Activated CD8-positive, alpha-beta memory T cell treated with anti-CD3 and anti-CD28 coated beads, Interleukin-2, amount 50 U/mL, for 24 hours (primary cell): ENCODE measurements around the gene MAPK12.

Experiments used
- DNase-seq: peaks from one replicate; pipeline ENCODE4 v3.0.0-alpha.2; 2020; ENCODE audit errors: extremely low read depth

Gene MAPK12

GRCh38 chr22:50268655-50269113 is 7.2 kb upstream of the MAPK12 start:
- DNase-seq = no peak

DNA sequence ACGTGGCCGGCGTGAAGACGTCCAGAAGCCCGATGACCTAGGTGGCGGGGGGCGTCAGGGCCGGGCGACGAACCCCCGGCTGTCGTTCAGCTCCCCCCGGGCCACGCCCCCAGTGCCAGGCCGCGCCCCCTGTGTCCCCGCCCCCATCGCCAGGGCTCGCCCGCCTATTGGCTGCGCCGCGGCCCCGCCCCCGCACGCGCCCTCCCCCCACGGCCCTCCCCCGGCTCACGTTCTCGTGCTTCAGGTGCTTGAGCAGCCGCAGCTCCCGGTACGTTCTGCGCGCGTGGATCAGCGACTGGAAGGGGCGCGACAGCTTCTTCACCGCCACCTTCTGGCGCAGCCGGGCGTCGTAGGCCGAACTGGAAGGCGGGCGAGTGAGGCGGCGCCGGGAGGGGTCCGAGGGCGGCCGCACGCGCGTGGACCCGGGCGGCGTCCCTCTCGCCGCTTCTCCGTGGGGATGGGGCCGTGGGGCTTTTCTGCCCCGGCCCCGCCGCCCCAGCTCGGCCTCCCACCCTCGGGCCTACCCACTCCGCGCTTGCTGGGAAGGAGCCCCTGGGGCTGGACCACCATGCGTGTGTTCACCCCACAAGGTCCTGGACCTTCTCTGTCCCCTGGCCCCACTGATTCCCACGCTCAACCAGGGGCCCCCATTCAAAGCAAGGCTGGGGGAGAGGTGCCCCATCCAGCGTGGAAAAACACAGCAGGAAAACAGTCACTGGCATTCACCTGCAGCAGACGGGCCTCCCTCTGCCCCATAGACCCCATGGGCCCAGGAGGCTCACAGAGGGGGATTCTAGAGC is 6.3 kb upstream of the MAPK12 start:
- no peak for DNase-seq

DNA sequence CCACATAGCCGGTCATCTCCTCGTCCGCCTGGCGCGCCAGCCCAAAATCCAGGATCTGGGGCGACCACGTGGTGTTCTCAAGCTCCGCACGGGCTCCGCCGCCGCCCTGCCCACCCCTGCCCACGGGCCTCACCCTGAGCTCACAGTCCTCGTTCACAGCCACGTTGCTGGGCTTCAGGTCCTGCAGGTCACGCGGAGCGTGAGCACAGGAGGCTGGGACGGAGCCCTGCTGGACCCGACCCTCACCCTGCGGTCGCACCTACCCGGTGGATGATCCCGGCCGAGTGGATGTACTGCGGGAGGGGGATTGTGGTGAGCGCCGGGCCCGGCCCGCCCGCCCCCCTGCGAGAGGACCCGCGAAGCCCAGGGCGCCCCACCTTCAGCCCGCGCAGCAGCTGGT is 5.5 kb upstream of the MAPK12 start:
- DNase-seq = no peak

DNA sequence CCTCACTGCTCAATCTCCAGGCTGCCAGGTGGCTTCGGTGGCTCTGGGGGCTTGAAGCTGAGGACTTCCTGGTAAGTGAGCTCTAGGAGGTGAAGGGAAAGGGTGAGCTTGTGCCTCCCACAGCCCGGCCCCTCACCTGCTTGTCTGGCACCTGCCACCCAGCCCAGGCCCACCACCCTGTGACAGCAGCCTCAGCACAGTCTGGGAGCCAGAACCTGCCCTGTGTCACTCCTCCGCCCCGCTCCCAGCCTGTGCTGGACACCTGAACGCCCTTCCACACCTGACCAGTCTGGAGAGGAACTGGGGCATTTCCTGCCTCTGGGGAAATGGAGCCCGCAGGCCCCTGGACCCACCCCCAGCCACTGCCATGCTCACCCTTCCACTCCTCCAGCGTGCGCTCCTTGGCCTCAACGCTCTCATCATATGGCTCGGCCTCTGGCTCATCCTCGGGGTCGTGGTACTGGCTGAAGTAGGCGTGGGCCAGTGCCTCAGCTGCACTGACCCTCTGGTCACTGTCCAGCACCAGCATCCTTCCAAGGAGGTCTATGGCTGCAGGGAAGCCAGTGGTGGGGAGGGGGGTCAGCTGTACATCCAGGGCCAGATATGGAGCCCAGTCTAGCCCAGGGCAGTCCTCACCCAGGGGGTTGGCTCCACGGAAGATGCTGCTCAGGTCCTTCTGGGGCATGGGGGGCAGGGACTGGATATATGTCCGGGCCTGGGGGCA is 3.6 kb upstream of the MAPK12 start:
- no peak for DNase-seq

DNA sequence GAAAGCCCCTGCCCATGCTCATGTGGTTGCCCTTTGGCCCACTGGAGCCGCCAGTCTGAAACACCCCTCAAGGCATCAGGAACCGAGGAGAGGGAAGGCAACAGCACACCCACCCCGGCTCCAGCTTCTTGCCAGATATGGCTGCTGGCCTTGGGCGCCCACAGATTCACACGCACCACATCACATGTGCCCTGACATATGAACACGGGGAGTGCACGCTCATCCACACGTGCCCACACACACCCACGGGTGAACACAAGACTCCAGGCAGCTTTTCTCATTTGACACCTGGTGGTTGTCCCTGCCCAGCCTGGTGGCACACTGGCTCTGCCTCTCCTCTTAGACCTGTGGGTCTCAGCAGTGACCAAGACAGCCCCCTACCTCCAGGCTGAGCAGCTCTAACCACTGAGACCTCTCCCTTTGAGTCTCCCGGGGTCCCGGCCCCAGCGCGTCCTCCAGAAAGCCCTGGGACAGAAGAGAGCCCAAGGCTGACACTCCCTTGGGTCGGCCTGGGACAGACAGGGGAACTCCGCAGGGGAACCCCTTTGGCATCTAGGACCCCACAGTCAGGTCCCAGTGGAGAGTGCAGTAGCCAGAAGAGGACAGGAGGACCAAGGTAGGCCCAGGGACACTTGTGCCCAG is 2.7 kb upstream of the MAPK12 start:
- DNase-seq = no peak

DNA sequence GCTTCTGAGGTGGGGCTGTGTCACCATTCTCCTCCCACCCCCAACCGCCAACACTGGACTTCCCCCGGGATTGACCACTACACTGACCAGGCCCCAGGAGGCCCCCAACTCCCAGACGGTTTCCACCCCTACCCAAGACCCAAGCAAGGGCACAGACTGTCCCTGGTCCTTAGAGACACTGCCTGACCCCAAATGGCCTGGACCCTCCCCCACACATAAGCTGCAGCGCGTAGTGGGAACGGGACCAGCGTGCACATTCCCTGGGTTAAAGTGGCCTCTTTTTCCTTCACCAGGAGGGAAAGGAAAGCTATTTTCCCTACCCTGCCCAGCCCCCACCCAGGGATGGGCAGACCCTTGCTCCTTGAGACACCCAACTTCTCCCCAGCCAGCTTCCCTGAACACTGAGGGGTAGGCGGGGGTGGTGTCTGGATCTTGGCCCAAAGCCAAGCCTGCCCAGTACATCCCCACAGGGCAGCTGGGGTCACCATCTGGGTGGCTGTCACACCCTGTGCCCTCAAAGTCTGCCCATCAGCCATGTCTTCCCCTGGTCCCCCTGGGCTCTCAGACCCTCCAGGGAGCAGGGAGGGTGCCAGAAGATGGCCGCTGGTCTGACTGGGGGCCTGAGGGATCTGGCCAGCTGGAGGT is 1.6 kb upstream of the MAPK12 start:
- DNase-seq = no peak

DNA sequence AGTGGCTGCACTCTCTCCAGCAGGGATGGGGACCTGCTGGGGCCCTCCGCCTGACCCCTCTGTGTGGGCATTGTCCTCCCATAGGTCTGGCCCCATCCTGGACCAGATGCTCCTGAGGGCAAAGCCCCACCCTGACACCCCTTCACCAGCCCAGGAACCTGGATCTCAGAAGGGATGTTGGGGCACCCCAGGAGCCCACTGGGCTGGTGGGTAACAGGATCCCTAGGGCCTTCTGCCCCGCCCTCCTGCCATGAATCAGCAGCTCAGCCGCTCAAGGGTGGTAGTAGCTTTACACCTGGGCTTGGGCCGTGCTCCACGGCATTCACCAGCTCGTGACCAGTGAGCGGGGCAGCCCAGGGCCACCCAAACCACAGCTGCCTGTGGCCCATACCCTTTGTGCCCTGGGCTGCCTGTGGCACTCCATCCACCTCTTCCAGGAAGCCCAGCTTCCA is 1.0 kb upstream of the MAPK12 start:
- no peak for DNase-seq

GRCh38 chr22:50260801-50261614 is 475 bp downstream of the MAPK12 start:
- DNase-seq = no peak

- no peak for DNase-seq
Observed at GRCh38 chr22:50260434-50260800, 1.1 kb downstream of the MAPK12 start.

DNA sequence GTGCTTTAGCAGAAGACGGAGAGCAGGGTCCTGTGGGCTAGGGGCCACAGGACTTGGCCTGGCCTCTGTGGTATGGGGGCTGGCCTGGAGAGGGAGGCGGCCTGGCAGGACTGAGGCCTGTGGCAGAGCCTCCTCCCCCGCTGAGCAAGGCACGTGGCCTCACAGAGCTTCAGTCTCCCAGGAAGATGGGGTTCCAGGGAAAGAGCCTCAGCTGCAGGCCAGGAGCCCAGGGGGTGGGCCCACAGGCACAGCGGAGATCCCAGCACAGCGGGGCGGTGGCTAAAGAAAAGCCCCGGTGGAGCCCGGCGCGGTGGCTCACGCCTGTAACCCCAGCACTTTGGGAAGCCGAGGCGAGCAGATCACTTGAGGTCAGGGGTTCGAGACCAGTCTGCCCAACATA is 2.2 kb downstream of the MAPK12 start:
- DNase-seq = no peak

DNA sequence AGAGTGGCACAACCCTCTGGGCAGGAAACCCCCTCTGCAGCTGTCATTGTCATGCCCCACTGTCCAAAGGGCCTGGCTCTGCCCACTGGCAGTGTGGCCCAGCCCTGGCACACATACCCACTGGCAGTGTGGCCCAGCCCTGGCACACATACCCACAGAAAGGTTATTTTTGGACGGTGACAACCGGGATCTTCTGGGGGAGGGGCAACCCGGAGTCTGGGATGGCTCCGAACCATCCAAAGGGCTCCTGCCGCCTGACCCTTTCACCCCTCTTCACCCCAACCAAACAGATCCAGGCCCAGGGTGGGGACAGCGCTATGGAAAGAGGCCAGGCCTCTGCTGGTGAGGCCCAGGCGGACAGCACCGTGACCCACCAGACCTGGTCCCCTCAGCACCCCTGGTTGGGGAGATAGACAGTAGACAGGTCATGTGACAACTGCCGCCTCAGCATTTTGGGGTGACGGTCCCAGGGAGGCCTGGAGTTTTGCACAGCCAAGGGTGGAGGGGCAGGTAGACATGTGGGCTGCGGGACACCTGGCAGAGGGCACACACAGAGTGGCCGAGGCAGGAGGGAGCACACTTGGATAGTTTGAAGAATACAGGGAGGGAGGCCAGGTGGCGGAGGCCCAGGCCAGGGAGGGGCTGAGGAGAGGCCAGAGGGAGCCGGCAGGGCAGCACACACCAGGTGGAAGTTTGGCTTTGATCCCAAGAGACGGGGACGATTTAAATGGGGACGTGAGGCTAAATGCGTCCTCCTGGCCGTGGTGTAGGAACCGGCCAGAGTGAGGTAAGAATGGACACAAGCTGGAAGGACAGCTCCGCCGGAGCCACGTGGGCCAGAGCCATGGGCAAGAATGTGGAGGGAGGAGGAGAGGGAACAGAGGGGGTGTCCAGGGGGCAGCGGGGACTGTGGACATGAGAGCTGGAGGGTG is 2.9 kb downstream of the MAPK12 start:
- no peak for DNase-seq

- no peak for DNase-seq
Observed at GRCh38 chr22:50257451-50258360, 3.8 kb downstream of the MAPK12 start.

- no peak for DNase-seq
Observed at GRCh38 chr22:50257041-50257440, 4.4 kb downstream of the MAPK12 start.

DNA sequence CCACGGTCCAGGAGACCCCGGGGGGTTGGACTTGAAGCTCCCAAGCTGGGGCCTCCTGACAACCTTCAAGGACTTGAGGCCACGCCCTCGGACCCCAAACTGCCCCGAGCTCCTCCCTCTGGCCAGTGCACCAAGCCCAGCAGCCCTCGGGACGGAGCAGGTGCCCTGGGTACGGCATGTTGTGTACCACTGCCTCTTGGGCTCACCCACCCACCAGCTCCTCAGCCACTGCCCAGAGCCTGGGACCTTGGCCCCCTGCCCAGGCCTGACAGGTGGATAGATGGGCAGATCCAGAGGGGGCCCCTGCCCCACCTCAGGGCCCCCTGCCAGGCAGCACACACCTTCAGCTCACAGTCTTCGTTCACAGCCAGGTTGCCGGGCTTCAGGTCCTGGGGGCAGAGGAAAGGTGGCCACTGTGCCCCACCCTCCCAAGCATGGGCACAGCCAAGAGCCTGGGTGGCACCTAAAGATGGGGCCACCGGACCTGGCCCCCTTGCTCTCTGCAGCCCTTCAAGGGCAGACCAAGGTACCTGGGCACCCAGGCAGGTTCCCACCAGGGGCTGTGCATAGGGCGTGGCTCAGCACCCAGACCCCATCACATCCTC is 5.1 kb downstream of the MAPK12 start:
- DNase-seq = no peak

DNA sequence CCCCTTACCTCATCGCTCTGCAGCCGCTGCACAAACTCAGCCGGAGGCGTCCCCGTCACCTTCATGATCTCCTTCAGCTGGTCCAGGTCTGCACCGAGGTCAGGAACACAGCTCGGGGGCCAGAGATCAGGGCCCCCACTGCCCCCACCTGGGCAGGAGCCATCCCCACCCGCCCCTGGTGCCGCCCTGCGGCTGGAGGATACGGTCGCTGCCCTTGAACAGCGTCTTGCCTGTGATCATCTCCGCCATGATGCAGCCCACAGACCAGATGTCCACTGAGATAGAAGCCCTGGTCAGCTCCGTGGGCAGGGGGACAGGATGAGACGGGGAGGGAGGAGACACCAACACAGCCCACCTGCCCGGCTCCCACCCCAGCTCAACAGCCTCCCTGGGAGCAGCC is 5.9 kb downstream of the MAPK12 start:
- DNase-seq = no peak

- no peak for DNase-seq
Observed at GRCh38 chr22:50255099-50255498, 6.4 kb downstream of the MAPK12 start.

DNA sequence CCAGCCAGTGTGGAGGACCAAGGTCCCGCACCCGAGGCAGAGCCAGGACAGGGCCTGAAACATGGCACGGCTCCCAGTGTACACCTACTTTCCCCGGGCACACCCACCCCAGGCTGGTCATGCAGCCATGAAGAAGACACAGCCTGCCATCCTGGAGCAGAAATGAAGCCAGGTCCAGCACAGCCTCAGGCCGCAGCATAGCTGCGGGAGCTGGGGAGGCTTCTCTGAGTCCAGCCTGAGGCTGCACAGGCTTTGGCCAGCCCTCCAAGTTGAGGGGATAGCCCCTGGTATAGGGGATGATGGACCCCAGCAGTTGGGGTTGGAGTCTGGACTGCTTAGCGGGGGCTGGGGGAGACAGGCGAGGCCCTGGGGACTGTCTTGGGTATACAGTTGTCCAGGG is 7.5 kb downstream of the MAPK12 start:
- no peak for DNase-seq

- no peak for DNase-seq
Observed at GRCh38 chr22:50253046-50253915, 8.2 kb downstream of the MAPK12 start.
